Peyer's patch (tissue), 4 donors: ENCODE measurements around the gene KRTAP10-12.

ENCODE experiments used
- CTCF ChIP-seq, 6 experiments: fragments of 450-650 bp in 4 of 6; fragments of 200-600 bp in 2 of 6; sonication (generic) in 1 of 6; IDR thresholded peaks; one replicate each; pipeline ENCODE4 v1.5.1; 2017 to 2019; ENCODE audit warnings: antibody characterized with exemption in 6 of 6, mild to moderate bottlenecking in 3 of 6, moderate library complexity in 1 of 6
- POLR2A ChIP-seq, 2 donors: fragments of 450-650 bp; IDR thresholded peaks; one replicate each; pipeline ENCODE4 v1.5.1; 2017; ENCODE audit warnings: antibody characterized with exemption in 2 of 2, mild to moderate bottlenecking in 2 of 2, moderate library complexity in 2 of 2

GRCh38 chr21:44667612-44668011 is 29.4 kb upstream of the KRTAP10-12 start:
- TF ChIP-seq POLR2A (IDR thresholded peaks at IDR 0.05) (no peak), CTCF (IDR thresholded peaks at IDR 0.05) (no peak)
